Peyer's patch (tissue), 4 donors: Measurements from ENCODE around the gene TCF12. TPM values are rescaled to one million over a fixed set of nuclear protein-coding genes. Genes with fewer than 3 reads are reported as not detected.

ENCODE experiments used
- DNase-seq, 3 donors: peaks; one replicate each; pipeline ENCODE4 v3.0.0-alpha.2; 2017 to 2019
- H3K27ac ChIP-seq, 4 donors: fragments of 200-600 bp; sonication (generic); one replicate each; pipeline ENCODE4 v1.5.1; 2016 to 2019
- H3K27me3 ChIP-seq, 2 donors: fragments of 200-600 bp; sonication (generic); one replicate each; pipeline ENCODE4 v1.5.1; 2019
- H3K36me3 ChIP-seq, 3 donors: fragments of 200-600 bp; sonication (generic); one replicate each; pipeline ENCODE4 v1.5.1; 2016 to 2019
- H3K4me1 ChIP-seq, 4 donors: fragments of 200-600 bp; sonication (generic); one replicate each; pipeline ENCODE4 v1.5.1; 2016 to 2019
- H3K4me3 ChIP-seq, 4 donors: fragments of 200-600 bp; sonication (generic); 1 replicate in 3 of 4; 2 replicates in 1 of 4; pipeline ENCODE4 v1.5.1; 2016 to 2019; ENCODE audit warnings: mild to moderate bottlenecking in 1 of 4
- H3K9me3 ChIP-seq, 4 donors: fragments of 200-600 bp; sonication (generic); one replicate each; pipeline ENCODE4 v1.5.1; 2016 to 2019; ENCODE audit warnings: mild to moderate bottlenecking in 1 of 4
- CTCF ChIP-seq, 6 experiments: fragments of 450-650 bp in 4 of 6; fragments of 200-600 bp in 2 of 6; sonication (generic) in 1 of 6; IDR thresholded peaks; one replicate each; pipeline ENCODE4 v1.5.1; 2017 to 2019; ENCODE audit warnings: antibody characterized with exemption in 6 of 6, mild to moderate bottlenecking in 3 of 6, moderate library complexity in 1 of 6
- POLR2A ChIP-seq, 2 donors: fragments of 450-650 bp; IDR thresholded peaks; one replicate each; pipeline ENCODE4 v1.5.1; 2017; ENCODE audit warnings: antibody characterized with exemption in 2 of 2, mild to moderate bottlenecking in 2 of 2, moderate library complexity in 2 of 2
- total RNA-seq, 4 donors: library from RNA; depleted of rRNA; stranded (reverse); fragments of >200 nt; gene quantifications; one replicate each; pipeline ENCODE4 v1.1.0, GENCODE V29; 2016

The TCF12 gene
- total RNA-seq, 4 donors from 2014 or later = 98.4 to 815 (median 215) TPM

GRCh38 chr15:57193161-57193560, 274.7 kb downstream of the TCF12 start:
- Histone ChIP-seq H3K4me1 (no peaks in the 10 kb centered on the region), H3K27ac (no peak overlapping the region), H3K27me3 (no peaks in the 10 kb centered on the region), H3K9me3 (no peaks in the 10 kb centered on the region), H3K36me3 (peaks cover 0 to 21% (median 0%) of the 10 kb centered on the region in 3 donors), H3K4me3 (no peak overlapping the region)
- no peak for DNase-seq
- TF ChIP-seq CTCF (IDR thresholded peaks at IDR 0.05) = no peak

GRCh38 chr15:57195326-57195725, 276.9 kb downstream of the TCF12 start:
- H3K4me1 ChIP-seq = peaks cover 0 to 10% (median 2%) of the 10 kb centered on the region in 4 donors
- H3K27me3 ChIP-seq = no peaks in the 10 kb centered on the region
- H3K9me3 ChIP-seq = no peaks in the 10 kb centered on the region
- no peak for DNase-seq
- H3K4me3 ChIP-seq = no peak overlapping the region
- no peak for TF ChIP-seq POLR2A (IDR thresholded peaks at IDR 0.05)
- no peak for TF ChIP-seq CTCF (IDR thresholded peaks at IDR 0.05)
- no peak overlapping the region for H3K27ac ChIP-seq
- peaks cover 0 to 21% (median 0%) of the 10 kb centered on the region in 3 donors for H3K36me3 ChIP-seq

GRCh38 chr15:57196865-57197264, 278.4 kb downstream of the TCF12 start:
- Histone ChIP-seq H3K4me3 (no peak overlapping the region), H3K27ac (no peak overlapping the region), H3K4me1 (peaks cover 0 to 18% (median 2%) of the 10 kb centered on the region in 4 donors), H3K36me3 (peaks cover 0 to 21% (median 0%) of the 10 kb centered on the region in 3 donors), H3K9me3 (no peaks in the 10 kb centered on the region), H3K27me3 (no peaks in the 10 kb centered on the region)
- no peak for DNase-seq
- TF ChIP-seq CTCF (IDR thresholded peaks at IDR 0.05) = no peak
- TF ChIP-seq POLR2A (IDR thresholded peaks at IDR 0.05) = no peak

- peaks cover 0 to 18% (median 2%) of the 10 kb centered on the region in 4 donors for H3K4me1 ChIP-seq
- no peak overlapping the region for H3K27ac ChIP-seq
- H3K27me3 ChIP-seq = no peaks in the 10 kb centered on the region
- peaks cover 0 to 10% (median 0%) of the 10 kb centered on the region in 3 donors for H3K36me3 ChIP-seq
- TF ChIP-seq POLR2A (IDR thresholded peaks at IDR 0.05) (no peak), CTCF (IDR thresholded peaks at IDR 0.05) (no peak)
- no peak for DNase-seq
- no peak overlapping the region for H3K4me3 ChIP-seq
- H3K9me3 ChIP-seq = no peaks in the 10 kb centered on the region
Measured at GRCh38 chr15:57198131-57198530, 279.7 kb downstream of the TCF12 start.

GRCh38 chr15:57198654-57199291, 280.3 kb downstream of the TCF12 start:
- Histone ChIP-seq H3K36me3 (peaks cover 0 to 3% (median 0%) of the 10 kb centered on the region in 3 donors), H3K27ac (no peak overlapping the region), H3K9me3 (no peaks in the 10 kb centered on the region), H3K4me3 (no peak overlapping the region), H3K4me1 (peaks cover 0 to 18% (median 2%) of the 10 kb centered on the region in 4 donors), H3K27me3 (no peaks in the 10 kb centered on the region)
- TF ChIP-seq CTCF (IDR thresholded peaks at IDR 0.05) (no peak), POLR2A (IDR thresholded peaks at IDR 0.05) (no peak)
- peak in 2 of 3 donors; percentile 54 to 62 for DNase-seq
